Parathyroid adenoma (tissue), 2 donors: ENCODE results near the gene NEK2.
"Not testable (repeated sequence)": the region's sequence is repeated elsewhere in the genome, so short reads cannot be mapped to it uniquely, and the experiment has no call there.

Experiments used
- H2AFZ ChIP-seq: fragments of 300-600 bp; sonication (generic); one replicate; pipeline ENCODE4 v1.7.0; 2017; ENCODE audit warnings: antibody characterized with exemption, mild to moderate bottlenecking
- H3K27ac ChIP-seq: fragments of 300-600 bp; sonication (generic); one replicate; pipeline ENCODE4 v1.7.0; 2017
- H3K27me3 ChIP-seq: fragments of 300-600 bp; sonication (generic); one replicate; pipeline ENCODE4 v1.7.0; 2017; ENCODE audit warnings: low read length; ENCODE audit not compliant: control insufficient read depth, insufficient read depth
- H3K36me3 ChIP-seq: fragments of 300-600 bp; sonication (generic); one replicate; pipeline ENCODE4 v1.7.0; 2017; ENCODE audit warnings: low read length; ENCODE audit not compliant: control insufficient read depth, insufficient read depth
- H3K4me1 ChIP-seq: fragments of 300-600 bp; sonication (generic); one replicate; pipeline ENCODE4 v1.7.0; 2017; ENCODE audit warnings: control low read depth
- H3K4me2 ChIP-seq: fragments of 300-600 bp; sonication (generic); one replicate; pipeline ENCODE4 v1.7.0; 2017; ENCODE audit warnings: low read length
- H3K4me3 ChIP-seq: fragments of 300-600 bp; sonication (generic); one replicate; pipeline ENCODE4 v1.7.0; 2017; ENCODE audit warnings: low read depth, low read length
- H3K79me2 ChIP-seq: fragments of 300-600 bp; sonication (generic); one replicate; pipeline ENCODE4 v1.7.0; 2017; ENCODE audit warnings: control low read depth
- H3K9ac ChIP-seq: fragments of 300-600 bp; sonication (generic); one replicate; pipeline ENCODE4 v1.7.0; 2017; ENCODE audit warnings: mild to moderate bottlenecking
- H3K9me3 ChIP-seq: fragments of 300-600 bp; sonication (generic); one replicate; pipeline ENCODE4 v1.7.0; 2017; ENCODE audit warnings: low read length; ENCODE audit not compliant: control insufficient read depth
- CTCF ChIP-seq: fragments of 300-600 bp; sonication (generic); IDR thresholded peaks from one replicate; pipeline ENCODE4 v1.7.0; 2017; ENCODE audit warnings: antibody characterized with exemption, mild to moderate bottlenecking
- donor health status: primary hyperparathyroidism.

The NEK2 gene

GRCh38 chr1:211638689-211639101, 36.7 kb downstream of the NEK2 start:
- H3K4me1 ChIP-seq, result no peaks in the 10 kb centered on the region
- TF ChIP-seq CTCF, result no peak
- H3K9me3 ChIP-seq, result no peaks in the 10 kb centered on the region
- no peaks in the 10 kb centered on the region for H3K27me3 ChIP-seq
- H3K4me2 ChIP-seq, result no peak overlapping the region
- H3K9ac ChIP-seq, result no peak overlapping the region
- H3K79me2 ChIP-seq, result no peaks in the 10 kb centered on the region
- H3K36me3 ChIP-seq, result no peaks in the 10 kb centered on the region
- no peak overlapping the region for H3K4me3 ChIP-seq
- H3K27ac ChIP-seq, result no peak overlapping the region
- H2AFZ ChIP-seq, result no peak overlapping the region

- H3K4me1 ChIP-seq, result no peaks in the 10 kb centered on the region
- H3K36me3 ChIP-seq, result no peaks in the 10 kb centered on the region
- H3K27ac ChIP-seq, result no peak overlapping the region
- H3K9me3 ChIP-seq, result no peaks in the 10 kb centered on the region
- no peaks in the 10 kb centered on the region for H3K27me3 ChIP-seq
- no peak overlapping the region for H3K9ac ChIP-seq
- no peak overlapping the region for H2AFZ ChIP-seq
- TF ChIP-seq CTCF, result no peak
- no peak overlapping the region for H3K4me2 ChIP-seq
- no peaks in the 10 kb centered on the region for H3K79me2 ChIP-seq
- no peak overlapping the region for H3K4me3 ChIP-seq
Observed at GRCh38 chr1:211638246-211638645, 37.2 kb downstream of the NEK2 start.

- Histone ChIP-seq H3K36me3 (no peaks in the 10 kb centered on the region), H3K9ac (no peak overlapping the region), H3K27ac (no peak overlapping the region), H3K4me2 (no peak overlapping the region), H3K4me1 (no peaks in the 10 kb centered on the region), H3K9me3 (no peaks in the 10 kb centered on the region), H3K27me3 (no peaks in the 10 kb centered on the region), H3K4me3 (no peak overlapping the region), H3K79me2 (no peaks in the 10 kb centered on the region), H2AFZ (no peak overlapping the region)
- no peak for TF ChIP-seq CTCF
Observed at GRCh38 chr1:211637066-211637465, 38.4 kb downstream of the NEK2 start.

- not testable (repeated sequence) for H3K27me3 ChIP-seq, H3K4me1 ChIP-seq, H2AFZ ChIP-seq, H3K4me2 ChIP-seq, H3K79me2 ChIP-seq, H3K9ac ChIP-seq, H3K9me3 ChIP-seq, H3K4me3 ChIP-seq, H3K36me3 ChIP-seq, H3K27ac ChIP-seq
Observed at GRCh38 chr1:211636575-211637029, 38.8 kb downstream of the NEK2 start.

- no peaks in the 10 kb centered on the region for H3K9me3 ChIP-seq
- no peak overlapping the region for H3K4me3 ChIP-seq
- no peak overlapping the region for H3K4me2 ChIP-seq
- no peaks in the 10 kb centered on the region for H3K79me2 ChIP-seq
- TF ChIP-seq CTCF, result no peak
- H3K36me3 ChIP-seq, result no peaks in the 10 kb centered on the region
- no peaks in the 10 kb centered on the region for H3K27me3 ChIP-seq
- no peak overlapping the region for H2AFZ ChIP-seq
- no peaks in the 10 kb centered on the region for H3K4me1 ChIP-seq
- H3K9ac ChIP-seq, result no peak overlapping the region
- no peak overlapping the region for H3K27ac ChIP-seq
Observed at GRCh38 chr1:211635597-211636205, 39.7 kb downstream of the NEK2 start.
